Left kidney (tissue), 8 donors: Measurements from ENCODE around the gene ROPN1L. TPM values are rescaled to one million over a fixed set of nuclear protein-coding genes. Genes with fewer than 3 reads are reported as not detected.
"Not testable (repeated sequence)": the region's sequence is repeated elsewhere in the genome, so short reads cannot be mapped to it uniquely, and the experiment has no call there.

Experiments
- DNase-seq: peaks from one replicate; pipeline ENCODE4 v3.0.0-alpha.2; 2013
- long read RNA-seq, 8 donors: transcript quantifications; one replicate each; lab custom pipeline, GENCODE V29; 2026
- polyA plus RNA-seq: library from polyadenylated mRNA; unstranded; fragments of 120-200 nt; gene quantifications from one replicate; pipeline ENCODE4 v1.2.1, GENCODE V29; 2013; ENCODE audit not compliant: insufficient read length

The ROPN1L gene
- 0.95 TPM for polyA plus RNA-seq
- long read RNA-seq, donor 1, partial matches to known transcripts: 0 of 1 reads
- long read RNA-seq, donor 1, other reads (novel, unspliced or antisense): 0 of 1 reads
- long read RNA-seq, donor 2, partial matches to known transcripts: 0 of 1 reads
- long read RNA-seq, donor 2, other reads (novel, unspliced or antisense): 0 of 1 reads
- long read RNA-seq, donor 3: 0 reads
- long read RNA-seq, donor 4: 0 reads
- long read RNA-seq, donor 5: 0 reads
- long read RNA-seq, donor 6, partial matches to known transcripts: 0 of 3 reads
- long read RNA-seq, donor 6, other reads (novel, unspliced or antisense): 0 of 3 reads
- long read RNA-seq, donor 7, partial matches to known transcripts: 0 of 1 reads
- long read RNA-seq, donor 7, other reads (novel, unspliced or antisense): 0 of 1 reads
- long read RNA-seq, donor 8: 0 reads

DNA sequence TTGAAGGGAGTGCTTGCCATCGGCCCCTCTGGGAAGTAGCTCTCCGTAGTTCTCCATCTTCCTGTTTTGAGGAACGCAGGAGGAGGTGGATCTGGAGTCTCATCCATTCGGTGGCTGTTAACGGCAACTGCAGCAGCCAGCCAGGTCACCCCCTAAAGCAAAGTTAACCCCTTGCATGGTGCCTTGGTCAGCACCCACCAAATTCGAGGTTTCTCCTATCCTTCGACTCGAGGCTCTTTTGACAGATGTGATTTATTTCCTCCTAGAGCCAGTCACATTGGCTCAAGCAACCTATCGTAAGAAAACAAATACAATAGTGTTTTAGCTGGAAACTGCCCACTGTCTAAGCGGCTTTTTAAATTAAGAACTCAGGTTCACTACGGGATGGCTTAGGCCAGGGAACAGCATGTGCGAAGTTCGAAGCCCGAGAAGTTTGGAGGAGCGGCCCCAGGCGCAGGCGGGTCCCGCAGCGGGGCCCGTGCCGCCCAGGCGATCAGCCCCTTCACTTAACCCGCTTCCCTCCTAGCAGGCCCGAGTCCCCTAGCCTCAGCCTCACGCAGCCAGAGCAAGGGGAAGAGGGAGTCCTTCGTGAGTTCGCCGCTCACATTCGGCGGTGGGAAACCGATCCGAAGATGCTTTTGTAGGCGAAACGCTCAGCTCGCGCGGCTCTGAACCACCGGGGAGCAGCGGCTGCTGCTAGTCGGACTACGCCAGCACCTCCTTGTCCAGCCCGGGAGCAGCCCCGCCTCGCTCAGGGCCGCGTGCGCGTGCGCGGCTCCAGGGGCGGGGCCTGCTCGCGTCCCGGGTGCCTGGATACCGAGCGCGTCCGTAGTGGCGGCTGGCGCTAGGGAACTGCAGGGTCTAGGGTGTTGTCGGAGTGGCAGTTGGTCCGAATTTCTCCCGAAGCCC lies at the start of gene ROPN1L:
Gene ROPN1L, plus strand, starts transcription at position 797 of the 909 bp plus-strand sequence. CDS start 289 bp downstream, outside the sequence.
- peak; percentile 90 for DNase-seq

DNA sequence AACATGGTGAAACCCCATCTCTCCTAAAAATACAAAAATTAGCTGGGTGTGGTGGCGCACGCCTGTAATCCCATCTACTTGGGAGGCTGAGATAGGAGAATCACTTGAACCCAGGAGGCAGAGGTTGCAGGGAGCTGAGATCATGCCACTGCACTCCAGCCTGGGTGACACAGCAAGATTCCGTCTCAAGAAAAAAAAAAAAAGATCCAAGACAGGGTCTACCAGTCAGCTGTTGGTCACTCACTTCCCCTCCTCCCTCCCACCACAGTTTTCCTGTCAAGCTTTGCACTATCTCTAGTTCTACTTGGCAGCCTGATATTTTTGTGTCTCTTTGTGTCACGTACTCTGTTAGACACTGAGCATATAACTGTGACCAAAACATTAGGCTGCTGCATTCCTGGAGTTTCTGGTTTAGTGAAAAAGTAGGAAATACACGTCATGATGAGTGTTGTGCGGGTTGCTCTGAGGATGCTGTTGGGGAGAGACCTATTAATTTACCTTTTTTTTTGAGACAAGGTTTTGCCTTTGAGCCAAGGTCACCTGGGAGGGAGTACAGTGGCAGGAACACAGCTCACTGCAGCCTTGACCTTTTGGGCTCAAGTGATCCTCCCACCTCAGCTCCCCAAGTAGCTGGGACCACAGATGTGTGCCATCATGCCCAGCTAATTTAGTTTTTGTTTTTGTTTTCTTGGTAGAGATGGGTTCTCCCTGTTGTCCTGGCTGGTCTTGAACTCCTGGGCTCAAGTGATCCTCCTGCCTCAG lies 48.9 kb upstream of the ROPN1L start:
- DNase-seq: not testable (repeated sequence)

DNA sequence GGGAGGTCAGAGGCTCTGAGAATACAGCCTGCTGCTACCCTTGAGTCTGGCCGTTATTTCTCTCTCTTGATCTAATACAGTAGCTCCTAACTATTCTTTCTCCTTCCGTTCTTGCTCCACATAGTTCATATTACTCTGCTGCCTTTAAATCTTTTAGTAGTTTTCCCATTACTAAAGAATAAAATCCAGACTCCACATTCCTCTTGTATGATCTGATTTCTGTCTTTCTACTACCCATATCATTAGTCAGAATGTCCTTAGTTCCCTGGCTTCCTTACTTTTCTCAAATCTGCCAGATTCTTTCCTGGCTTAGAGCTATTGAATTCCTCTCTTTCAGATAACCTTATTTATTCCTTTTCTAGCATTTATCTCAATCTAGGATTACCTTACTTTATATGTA lies 48.2 kb upstream of the ROPN1L start:
- DNase-seq: no peak

DNA sequence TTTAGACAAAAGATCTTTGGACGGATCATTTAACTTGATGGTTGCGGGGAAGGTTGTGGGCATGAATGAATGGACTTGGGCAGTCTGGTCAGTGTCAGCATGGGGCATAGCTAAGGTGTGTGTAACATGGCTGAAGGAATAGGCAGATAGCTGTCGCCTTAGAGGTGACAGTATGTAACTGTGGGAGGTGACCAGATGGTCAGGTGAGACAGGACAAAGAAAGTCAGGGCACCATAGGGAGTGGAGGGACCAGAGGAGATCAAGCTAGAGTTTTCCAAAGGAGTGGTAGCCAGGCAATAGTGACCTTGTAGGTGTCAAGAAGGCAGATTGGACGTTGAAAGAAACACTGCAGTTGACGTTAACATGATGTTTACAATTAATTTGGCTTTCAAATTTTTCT lies 45.1 kb upstream of the ROPN1L start:
- DNase-seq: no peak

DNA sequence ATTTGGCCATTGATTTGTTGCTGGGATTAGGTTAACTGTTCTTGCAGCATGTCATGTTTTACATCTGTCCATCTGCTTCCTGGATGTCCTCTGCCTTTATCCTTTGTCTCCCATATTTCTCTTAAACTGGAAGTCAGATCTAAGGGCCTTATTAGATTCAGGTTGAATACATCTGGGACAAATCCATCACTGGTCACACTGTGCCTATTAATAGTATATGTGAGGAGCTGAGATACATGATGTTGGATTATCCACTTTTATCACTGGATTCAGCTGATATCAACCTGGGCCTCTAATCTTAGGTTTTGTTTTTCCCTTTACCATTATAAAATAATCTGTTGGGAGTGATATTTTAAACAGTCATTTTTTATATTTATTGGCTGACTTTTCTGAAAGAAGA lies 41.8 kb upstream of the ROPN1L start:
- no peak for DNase-seq

DNA sequence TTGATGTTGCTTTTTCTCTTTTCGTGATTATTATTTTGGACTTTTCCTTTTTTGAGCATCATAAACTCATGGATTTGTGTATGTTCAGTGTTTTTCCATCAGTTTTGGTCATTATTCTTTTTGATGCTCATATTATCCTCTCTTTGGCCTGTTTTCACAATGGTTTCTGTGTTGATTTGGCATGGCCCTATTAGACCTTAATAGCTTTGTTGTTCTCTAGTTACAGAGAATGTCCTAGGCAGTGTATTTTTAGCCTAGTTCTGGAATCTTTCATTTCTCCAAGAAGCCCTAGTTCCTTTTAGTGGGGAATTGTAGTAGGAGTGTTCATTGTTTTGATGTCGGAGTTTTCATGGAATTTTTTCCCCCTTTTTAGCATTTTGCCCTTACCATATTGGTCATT lies 41.3 kb upstream of the ROPN1L start:
- DNase-seq: no peak

DNA sequence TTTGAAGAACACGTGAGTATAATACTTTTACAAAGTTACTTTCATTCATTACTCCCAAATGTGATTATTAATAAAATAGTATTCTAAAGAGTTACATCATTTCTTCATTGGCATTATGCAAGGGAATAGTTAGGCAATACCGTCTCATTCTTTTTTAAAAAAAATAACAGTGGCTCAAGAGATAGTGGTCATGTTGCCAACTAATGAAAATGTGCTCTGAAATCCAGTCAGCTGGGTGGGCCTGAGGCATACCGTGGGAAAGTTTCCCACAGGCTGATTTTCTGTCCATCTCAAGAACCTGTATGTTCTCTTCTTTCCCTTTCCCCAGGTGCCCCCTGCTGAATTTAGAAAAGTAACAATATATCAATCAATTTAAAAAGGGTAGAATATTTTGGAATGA lies 40.8 kb upstream of the ROPN1L start:
- DNase-seq: no peak

DNA sequence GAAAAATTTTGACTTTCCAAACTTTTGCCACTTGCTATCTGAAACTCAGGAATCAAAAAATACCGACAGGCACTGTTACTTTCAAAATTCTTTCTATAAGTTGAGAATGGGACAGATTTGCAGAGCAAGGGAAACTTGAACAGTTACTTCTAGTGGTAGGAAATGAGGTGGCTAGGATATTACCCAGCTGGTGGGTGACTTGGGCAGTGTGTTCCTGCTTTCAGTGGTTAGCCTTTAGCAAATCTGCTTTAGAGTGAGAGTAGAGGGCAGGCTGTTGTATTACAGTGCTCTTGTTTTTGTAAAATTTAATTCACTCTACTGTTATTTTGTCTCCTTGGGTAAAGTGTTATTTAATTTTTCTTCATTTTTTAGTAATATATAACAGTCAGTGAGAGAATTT lies 40.2 kb upstream of the ROPN1L start:
- no peak for DNase-seq

DNA sequence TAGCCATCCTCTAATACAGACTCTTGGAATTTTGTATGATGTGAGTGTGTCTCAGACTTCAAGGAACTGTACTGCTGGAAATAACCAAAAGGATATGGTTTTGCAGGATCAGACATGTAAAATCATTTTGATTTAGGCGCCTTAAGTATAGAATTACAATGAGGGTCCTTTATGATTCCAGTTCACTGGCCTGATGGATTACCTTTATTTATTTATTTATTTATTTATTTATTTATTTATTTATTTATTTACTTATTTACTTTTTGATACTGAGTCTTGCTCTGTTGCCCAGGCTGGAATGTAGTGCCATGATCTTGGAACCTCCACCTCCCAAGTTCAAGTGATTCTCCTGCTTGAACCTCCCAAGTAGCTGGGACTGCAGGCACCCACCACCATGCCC lies 37.9 kb upstream of the ROPN1L start:
- DNase-seq: no peak

DNA sequence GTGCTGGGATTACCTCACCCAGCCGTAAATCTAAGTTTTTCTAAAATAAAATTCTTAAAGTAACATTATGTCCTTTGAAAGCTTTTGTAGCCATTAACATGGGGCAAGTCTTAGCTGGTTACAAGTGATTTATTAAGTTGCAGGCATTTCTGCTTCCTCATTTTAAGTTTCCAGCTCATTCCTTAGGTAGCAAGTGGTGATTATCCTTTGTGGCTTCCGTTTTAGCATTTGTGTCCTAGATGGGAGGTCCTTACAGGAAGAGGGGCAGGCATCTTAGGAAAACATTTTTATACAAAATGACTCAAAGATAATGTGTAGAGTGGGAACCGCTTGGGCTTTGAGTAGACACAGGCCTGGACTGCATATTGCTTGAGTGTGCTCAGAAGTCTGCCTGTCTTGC lies 35.0 kb upstream of the ROPN1L start:
- no peak for DNase-seq

DNA sequence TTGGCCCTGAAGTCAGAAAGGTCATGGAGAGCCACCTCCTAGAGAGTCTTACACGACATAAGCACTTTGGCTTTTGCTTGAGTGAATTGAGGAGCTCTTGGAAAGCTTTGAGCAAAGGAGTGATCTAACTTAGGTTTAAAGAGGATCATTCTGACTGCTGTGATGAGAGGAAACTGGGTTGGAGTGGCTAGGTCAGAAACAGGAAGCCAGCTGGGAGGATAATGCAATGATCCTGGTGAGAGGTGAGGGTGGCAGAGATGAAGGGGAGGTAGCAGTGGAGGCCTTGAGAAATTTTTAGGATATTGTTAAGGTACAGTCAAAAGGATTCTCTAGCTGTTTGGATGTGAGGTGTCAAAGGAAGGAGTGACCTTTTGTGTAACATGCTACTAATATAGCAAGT lies 32.2 kb upstream of the ROPN1L start:
- DNase-seq: no peak

DNA sequence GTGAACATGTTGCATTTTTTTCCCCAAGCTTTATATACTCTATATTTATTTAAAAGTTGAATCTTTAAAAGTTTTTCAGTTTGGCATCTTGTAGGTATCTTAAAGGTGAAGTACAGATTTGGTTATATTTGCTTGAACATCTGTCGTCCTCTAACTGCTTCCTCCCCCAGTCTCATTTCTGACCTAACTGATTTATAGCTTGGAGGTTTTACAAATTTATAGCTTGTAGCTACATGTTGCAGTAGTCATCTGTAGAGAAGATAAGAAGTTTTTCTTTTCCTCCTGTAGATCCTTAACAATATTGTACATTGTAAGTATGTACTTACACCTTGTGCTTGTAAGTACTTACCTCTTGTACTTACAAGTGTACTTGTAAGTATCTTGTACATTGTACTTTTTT lies 31.0 kb upstream of the ROPN1L start:
- DNase-seq: no peak

DNA sequence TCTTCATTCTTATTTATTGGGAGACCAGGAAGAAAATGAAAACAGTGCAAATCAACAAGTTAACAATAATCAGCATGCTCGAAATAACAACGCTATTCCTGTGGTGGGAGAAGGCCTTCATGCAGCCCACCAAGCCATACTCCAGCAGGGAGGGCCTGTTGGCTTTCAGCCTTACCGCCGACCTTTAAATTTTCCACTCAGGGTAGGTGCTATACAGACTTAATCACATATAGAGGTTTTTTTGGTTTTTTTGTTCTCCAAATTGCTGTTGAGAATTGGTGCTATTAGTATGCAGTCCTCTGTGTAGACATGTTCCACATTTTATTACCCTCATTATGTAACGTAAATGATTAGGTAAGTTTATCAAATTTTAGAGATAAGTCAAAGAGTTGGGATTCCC lies 30.3 kb upstream of the ROPN1L start:
- DNase-seq: no peak

DNA sequence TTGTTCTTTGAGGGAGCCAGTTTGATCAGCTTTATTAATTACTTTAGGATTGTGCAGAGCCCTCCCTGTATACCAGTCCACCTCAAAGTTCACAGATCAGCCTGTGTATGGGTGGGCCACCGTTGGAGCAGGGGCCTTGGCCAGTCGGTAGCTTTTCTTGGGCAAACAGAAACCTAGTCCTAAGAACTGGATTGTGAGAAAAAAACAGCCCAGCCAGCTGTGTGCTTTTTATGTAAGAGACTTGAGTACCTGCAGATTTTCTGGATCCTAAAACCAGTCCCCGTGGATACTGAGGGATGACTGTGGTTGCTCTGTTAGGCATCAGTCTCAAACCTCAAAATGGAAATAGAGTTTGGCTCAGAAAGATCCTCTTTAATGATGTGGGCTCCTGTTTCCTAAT lies 24.8 kb upstream of the ROPN1L start:
- DNase-seq: no peak

DNA sequence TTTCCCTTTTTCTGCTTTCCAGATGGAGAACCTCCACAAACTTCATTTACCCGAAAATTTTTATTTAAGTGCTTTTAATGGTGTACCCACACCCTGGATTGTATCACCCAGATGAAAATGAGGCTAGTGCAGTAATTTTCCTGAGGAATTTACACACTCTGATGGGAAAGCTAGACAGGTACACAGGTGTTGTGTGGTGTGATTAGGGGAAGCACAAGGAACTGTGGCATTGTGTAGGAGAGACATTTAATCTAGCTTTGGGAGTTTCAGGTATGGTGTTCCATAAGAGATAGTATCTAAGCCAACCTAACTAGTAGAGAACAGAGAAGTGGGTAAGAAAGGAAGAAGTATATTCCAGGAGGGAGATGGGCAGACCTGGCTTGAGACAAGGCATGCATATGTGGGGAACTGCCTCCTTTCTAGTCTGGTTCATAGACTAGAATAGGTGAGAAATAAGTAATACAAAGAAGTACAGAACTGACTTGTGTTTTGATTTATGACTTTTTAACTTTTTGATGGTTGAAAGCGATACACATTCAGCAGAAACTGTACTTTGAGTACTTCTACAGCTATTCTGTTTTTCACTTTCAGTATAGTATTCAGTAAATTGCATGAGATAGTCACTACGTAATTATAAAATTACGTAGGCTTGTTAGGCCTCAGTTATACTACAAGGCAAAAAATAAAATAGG lies 22.9 kb upstream of the ROPN1L start:
- DNase-seq: no peak

DNA sequence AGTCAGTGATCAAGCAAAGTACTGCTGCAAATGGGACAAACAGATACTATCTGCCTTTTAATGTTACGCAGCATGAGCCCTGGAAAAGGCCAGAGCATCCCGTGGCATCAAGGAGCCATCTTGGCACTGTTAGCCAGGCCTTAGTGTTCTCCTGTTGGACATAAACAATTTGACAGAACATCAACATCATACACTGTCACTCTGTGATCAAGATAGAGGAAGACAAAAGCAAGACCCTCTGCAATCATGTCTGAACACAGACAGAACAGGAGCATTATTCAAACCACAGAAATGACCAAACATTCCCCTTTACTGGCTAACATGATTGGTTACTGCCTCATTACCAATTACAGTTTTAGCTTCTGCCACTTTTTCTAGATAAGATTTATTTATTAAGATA lies 21.2 kb upstream of the ROPN1L start:
- DNase-seq: no peak

DNA sequence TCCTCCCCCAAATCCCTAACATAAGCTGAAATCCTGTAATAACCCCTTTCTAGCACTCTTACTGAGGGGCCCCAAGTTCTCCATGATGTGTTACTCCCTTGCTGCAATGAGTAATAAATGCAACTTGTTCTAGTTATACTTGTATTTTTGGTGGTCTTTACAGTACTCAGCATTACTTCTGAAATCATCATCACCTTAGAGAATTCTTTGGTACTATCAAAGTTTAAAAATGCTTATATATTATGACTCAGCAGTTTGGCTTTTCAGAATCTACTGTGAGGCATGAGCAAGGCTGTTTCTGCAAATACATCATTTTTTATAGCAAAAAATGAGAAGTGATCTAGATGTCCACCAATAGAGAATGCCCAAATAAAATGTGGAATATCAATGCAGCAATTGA lies 20.7 kb upstream of the ROPN1L start:
- no peak for DNase-seq

DNA sequence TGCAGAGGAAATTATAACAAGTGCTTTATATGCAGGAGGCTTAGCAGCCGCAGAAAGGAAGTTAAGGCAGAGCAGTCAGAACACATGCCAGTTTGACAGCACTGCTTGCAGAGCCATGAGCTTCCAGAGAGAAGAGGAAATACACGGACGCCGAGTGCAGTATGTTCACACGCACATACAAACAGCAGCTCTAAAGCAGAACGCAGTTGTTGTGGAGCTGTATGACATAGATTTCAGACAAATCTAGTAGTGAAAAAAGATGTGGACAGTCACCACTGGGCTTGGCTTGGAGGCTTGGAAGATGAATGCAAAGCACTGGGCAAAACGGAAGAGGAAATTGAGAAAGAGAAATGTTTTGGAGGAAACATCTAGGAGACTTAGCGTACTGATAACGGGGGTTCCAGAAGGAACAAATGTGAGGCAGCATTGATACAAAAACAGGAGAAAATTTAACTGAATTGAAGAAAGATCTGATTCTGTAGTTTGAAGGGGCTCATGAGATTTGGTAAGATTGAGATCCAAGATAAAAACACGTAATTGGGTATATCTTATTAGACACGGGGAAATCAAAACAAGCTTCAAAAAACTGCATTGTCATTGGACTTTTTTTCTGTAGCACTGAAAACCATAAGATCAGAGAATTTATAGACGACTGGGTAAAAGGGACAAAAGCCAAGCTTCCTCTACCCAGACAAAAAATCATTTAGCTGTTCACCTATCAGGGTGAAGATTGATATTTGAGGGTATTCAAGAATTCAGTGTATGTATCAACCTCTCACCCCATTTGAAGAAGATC lies 19.6 kb upstream of the ROPN1L start:
- DNase-seq: no peak

DNA sequence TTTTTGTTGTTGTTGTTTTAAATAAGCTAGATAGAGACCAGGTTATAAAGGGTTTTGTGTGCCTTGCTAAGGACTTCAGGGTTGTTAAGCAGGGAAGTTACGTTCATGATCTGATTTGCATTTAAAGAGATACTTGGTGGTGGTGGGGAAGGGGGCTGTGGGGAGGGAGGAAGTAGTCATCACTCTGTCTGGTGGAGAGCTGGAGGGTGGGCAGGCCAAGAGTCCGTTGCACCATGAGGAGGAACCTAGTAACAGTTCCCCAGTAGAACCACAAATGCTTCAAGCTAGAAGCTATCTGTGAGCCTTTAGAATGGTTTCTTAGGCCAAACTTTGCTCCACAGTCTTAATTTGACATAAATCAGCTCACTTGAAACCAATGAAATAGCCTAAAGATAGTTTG lies 18.7 kb upstream of the ROPN1L start:
- no peak for DNase-seq

DNA sequence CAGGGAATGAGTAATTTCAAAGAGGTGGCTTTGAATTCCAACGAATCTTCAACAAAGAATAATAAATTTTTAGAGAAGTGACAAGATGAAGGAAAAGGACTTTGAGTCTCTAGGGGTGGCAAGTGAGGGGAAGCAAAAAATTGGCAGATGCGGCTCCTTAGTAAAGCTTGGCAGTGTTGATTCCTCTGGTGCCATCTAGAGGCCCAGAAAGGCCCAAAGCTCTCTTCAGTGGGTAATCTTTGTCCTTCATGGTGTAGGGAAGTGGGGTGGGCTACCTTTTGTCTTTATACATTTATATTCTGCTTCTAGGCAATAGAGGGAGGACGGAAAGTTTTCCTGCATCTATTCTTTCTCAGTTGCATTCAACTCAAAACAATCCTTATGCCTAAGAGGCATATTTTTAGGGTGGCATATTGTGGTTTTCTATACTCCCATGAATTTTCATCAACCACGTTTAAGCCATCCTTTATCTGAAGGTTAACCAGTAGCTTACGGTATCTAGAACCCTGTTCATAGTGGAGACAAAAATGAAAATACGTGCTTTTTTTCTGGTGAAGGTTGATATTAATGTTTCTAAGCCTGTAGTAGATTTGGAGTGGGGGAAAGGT lies 17.5 kb upstream of the ROPN1L start:
- peak; percentile 25 for DNase-seq

DNA sequence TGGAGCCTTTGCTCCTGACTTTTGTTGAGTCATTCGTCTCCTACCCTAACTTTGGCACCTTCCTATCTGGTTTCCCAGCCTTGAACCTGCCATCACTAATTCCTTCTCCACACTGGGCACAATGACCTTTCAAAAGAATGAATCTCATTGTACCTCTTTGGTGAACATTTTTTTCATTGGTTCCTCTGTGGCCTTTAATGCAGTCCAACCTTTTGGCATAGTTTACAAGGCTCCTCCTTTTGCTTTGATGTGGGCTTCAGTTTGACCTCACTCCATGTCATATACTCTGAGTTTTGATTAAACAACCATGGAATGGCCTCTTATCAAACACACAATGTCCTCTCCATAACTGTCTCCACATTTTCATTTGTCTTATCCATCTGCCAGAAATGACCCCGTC lies 14.5 kb upstream of the ROPN1L start:
- no peak for DNase-seq
